Calu3 (cell line): Measurements from ENCODE around the gene EFCAB5. TPM values are rescaled to one million over a fixed set of nuclear protein-coding genes. Genes with fewer than 3 reads are reported as not detected.

Experiments used
- BruUV-seq: library from RNA; stranded (reverse); fragments of 400-500 nt; replicated peaks from 2 replicates; lab custom pipeline; 2021; lab: Mats Ljungman, UMichigan
- CTCF ChIA-PET: fragments of 300-600 bp; sonication (Branson Sonifier 250); formaldehyde crosslinking; loops from one replicate; lab custom pipeline; 2022; ENCODE audit warnings: antibody characterized with exemption; lab: Charles Lee
- DNase-seq: peaks from one replicate; pipeline ENCODE4 v3.0.0; 2022
- H3K27ac Mint-ChIP-seq: one replicate; pipeline ENCODE4 v1.8.0; 2022; ENCODE audit warnings: mixed read lengths; ENCODE audit not compliant: unreplicated experiment
- H3K27me3 Mint-ChIP-seq: one replicate; pipeline ENCODE4 v1.8.0; 2022; ENCODE audit warnings: mixed read lengths; ENCODE audit not compliant: unreplicated experiment
- H3K36me3 Mint-ChIP-seq: one replicate; pipeline ENCODE4 v1.8.0; 2022; ENCODE audit warnings: mild to moderate bottlenecking, moderate library complexity, mixed read lengths; ENCODE audit not compliant: insufficient read depth, unreplicated experiment
- H3K4me1 Mint-ChIP-seq: one replicate; pipeline ENCODE4 v1.8.0; 2022; ENCODE audit warnings: mild to moderate bottlenecking, low read depth, mixed read lengths; ENCODE audit not compliant: unreplicated experiment
- H3K4me3 Mint-ChIP-seq: one replicate; pipeline ENCODE4 v1.8.0; 2022; ENCODE audit warnings: mild to moderate bottlenecking, low read depth, moderate library complexity, mixed read lengths; ENCODE audit not compliant: unreplicated experiment
- H3K9me3 Mint-ChIP-seq: one replicate; pipeline ENCODE4 v1.8.0; 2022; ENCODE audit warnings: low read depth, mixed read lengths; ENCODE audit not compliant: unreplicated experiment
- CTCF ChIP-seq: fragments of 200-600 bp; IDR thresholded peaks from one replicate; pipeline ENCODE4 v1.8.0; 2022; ENCODE audit warnings: antibody characterized with exemption; ENCODE audit not compliant: unreplicated experiment
- intact Hi-C: fragments of 100-400 bp; cut with micrococcal nuclease; formaldehyde crosslinking; loops from one replicate; pipeline ENCODE4 v1.10.0; 2022; ENCODE audit not compliant: unreplicated experiment
- total RNA-seq: library from RNA; stranded (reverse); gene quantifications from 2 replicates; pipeline ENCODE4 v1.2.3, GENCODE V29; 2022

EFCAB5 gene
- total RNA-seq, 1 experiment from 2014 or later = 0.50 TPM

GRCh38 chr17:29996458-29996857 is 55.0 kb downstream of the EFCAB5 start:
- intact Hi-C loops = no loop called here
- Mint-ChIP-seq H3K4me3 (no peak overlapping the region), H3K36me3 (no peaks in the 10 kb centered on the region), H3K27ac (no peak overlapping the region), H3K9me3 (no peaks in the 10 kb centered on the region), H3K27me3 (no peaks in the 10 kb centered on the region), H3K4me1 (peaks cover 9% of the 10 kb centered on the region)
- CTCF ChIA-PET = no interaction called here
- BruUV-seq = no TSS peak
- DNase-seq = no peak
- no peak for TF ChIP-seq CTCF

GRCh38 chr17:30000001-30000754 is 58.7 kb downstream of the EFCAB5 start:
- Mint-ChIP-seq H3K27ac (no peak overlapping the region), H3K9me3 (no peaks in the 10 kb centered on the region), H3K4me1 (peaks cover 9% of the 10 kb centered on the region), H3K27me3 (no peaks in the 10 kb centered on the region), H3K36me3 (no peaks in the 10 kb centered on the region), H3K4me3 (no peak overlapping the region)
- BruUV-seq = no TSS peak
- intact Hi-C loops = loop anchor here (10.0 kb wide), 1 partner anchor 195 kb away; no protein-coding TSS in a partner anchor
- TF ChIP-seq CTCF = no peak
- no peak for DNase-seq
- CTCF ChIA-PET = no interaction called here

GRCh38 chr17:30000755-30001257 is 59.4 kb downstream of the EFCAB5 start:
- CTCF ChIA-PET = no interaction called here
- Mint-ChIP-seq H3K4me3 (no peak overlapping the region), H3K36me3 (no peaks in the 10 kb centered on the region), H3K27ac (no peak overlapping the region), H3K9me3 (no peaks in the 10 kb centered on the region), H3K27me3 (no peaks in the 10 kb centered on the region), H3K4me1 (peaks cover 14% of the 10 kb centered on the region)
- TF ChIP-seq CTCF = no peak
- intact Hi-C loops = loop anchor here (10.0 kb wide), 1 partner anchor 196 kb away; no protein-coding TSS in a partner anchor
- no peak for DNase-seq
- no TSS peak for BruUV-seq

GRCh38 chr17:30002088-30002487 is 60.7 kb downstream of the EFCAB5 start:
- CTCF ChIA-PET = no interaction called here
- no peak overlapping the region for H3K4me3 Mint-ChIP-seq
- intact Hi-C loops = loop anchor here (10.0 kb wide), 1 partner anchor 197 kb away; no protein-coding TSS in a partner anchor

More at GRCh38 chr17:30002088-30002487, 60.7 kb downstream of the EFCAB5 start:
- no peak for TF ChIP-seq CTCF
- Mint-ChIP-seq H3K27ac (no peak overlapping the region), H3K36me3 (no peaks in the 10 kb centered on the region), H3K27me3 (no peaks in the 10 kb centered on the region), H3K9me3 (no peaks in the 10 kb centered on the region), H3K4me1 (peaks cover 19% of the 10 kb centered on the region)
- BruUV-seq = no TSS peak
- DNase-seq = no peak
